NT2/D1 (cell line): Measurements from ENCODE around the gene CAMK2G.

Experiments
- YY1 ChIP-seq: IDR thresholded peaks from 2 replicates; pipeline ENCODE4 v1.6.1; 2011; ENCODE audit not compliant: insufficient read length, insufficient read depth
- ZNF274 ChIP-seq: IDR thresholded peaks from 2 replicates; pipeline ENCODE4 v1.6.1; 2011; ENCODE audit warnings: mild to moderate bottlenecking, low read depth, low read length

GRCh38 chr10:73780966-73781365, 93.4 kb downstream of the CAMK2G start:
- no peak for TF ChIP-seq ZNF274
- no peak for TF ChIP-seq YY1
